ENCODE results near the gene KCP.

Gene KCP

DNA sequence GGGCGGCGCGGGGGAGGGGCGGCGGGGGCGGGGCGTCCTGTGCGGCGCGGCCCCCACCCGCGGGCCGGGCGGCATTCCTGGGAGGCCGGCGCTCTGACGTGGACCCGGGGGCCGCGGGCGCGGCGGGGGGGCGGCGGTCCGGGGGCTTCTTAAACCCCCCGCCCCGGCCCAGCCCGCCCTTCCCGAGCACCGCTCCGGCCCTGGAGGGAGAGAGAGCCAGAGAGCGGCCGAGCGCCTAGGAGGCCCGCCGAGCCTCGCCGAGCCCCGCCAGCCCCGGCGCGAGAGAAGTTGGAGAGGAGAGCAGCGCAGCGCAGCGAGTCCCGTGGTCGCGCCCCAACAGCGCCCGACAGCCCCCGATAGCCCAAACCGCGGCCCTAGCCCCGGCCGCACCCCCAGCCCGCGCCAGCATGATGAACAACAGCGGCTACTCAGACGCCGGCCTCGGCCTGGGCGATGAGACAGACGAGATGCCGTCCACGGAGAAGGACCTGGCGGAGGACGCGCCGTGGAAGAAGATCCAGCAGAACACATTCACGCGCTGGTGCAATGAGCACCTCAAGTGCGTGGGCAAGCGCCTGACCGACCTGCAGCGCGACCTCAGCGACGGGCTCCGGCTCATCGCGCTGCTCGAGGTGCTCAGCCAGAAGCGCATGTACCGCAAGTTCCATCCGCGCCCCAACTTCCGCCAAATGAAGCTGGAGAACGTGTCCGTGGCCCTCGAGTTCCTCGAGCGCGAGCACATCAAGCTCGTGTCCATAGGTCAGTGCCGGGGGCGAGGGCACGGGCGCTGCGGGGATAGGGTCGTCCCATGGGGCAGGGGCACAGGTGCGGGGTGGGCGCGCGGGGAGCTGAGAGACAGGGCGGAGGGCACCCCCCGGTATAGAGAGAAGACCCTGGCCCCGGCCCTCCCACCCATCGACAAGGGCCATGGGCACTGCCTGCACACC lies 80.0 kb downstream of the KCP start, which contains the start of gene FLNC:
TSS of gene FLNC (plus strand) at position 176 of the 947 bp plus-strand sequence. CDS start at position 408, 232 bp downstream.
- no peak for DNase-seq (ENCODE audit: low read depth in 2 of 2, low spot score in 1 of 2)

DNA sequence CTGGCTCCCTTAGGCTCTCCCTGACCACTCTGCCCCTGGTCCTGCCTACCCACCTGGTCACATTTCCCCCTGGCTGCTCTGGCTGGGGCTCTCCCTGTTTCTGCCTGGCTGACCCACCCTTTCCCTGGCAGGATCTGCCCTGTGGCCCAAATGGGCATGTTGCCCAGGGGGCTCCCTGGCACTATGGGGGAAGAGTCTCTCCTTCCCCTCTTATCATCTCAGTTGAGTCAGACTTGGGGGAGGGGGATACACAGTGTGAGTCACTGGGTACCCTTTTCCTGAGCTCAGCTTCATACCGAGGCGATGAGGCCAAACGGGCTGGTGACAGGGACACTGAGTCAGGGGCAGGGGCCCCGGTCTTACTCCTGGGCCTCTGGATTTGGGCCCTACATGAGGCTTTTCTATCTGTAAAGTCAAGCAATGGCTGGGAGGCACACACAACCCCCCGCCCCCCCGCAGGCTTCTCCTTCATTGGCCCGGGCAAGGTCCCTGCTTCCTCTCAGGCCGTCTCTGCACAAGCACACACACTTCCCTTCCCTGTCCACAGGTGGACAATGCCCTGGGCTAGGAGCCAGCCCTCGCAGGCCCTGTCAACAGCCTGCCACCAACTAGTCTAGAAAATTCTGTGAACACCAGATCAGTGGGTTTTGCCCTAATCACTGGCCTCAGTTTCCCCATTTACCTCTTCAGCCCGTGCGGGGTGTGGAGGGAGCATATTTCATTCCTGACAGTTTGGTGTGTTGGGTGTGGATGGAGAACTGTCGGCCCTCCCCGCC lies 80.9 kb downstream of the KCP start:
- DNase-seq (ENCODE audit: low read depth in 2 of 2, low spot score in 1 of 2), result no peak

DNA sequence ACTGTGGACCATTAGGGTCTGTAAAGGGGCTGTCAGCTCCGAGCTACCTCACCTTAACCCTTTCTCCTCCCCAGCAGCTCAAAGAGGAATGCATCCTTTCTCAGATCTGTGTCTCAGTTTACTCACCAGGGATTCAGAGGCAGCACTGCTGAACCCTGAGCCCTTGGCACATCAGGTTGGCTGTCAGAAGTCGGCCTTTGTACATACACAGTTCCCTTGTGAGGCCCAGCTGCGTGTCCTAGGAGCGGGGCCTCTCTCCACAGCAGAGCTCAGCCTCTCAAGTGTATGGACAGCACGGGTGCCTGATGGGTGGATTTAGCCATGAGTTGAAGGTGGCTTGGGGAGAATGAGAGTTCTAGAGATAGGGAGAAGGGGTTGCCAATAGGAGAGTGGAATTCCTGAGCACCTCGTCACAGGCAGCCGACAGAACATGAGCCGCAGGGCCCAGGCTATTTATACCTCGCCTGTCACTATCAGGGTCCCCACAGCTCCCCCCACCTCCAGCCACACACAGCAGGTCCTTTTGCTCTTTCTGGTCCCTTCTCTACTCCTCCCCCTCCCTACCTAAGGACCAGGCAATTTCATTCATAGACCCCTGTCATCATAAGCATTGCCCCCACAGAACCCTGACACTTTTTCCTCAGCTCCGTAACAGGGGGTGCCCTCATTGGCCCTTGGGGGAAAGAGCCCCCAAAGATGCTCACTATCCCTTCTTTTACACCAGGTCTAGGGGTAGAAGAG lies 82.4 kb downstream of the KCP start:
- DNase-seq (ENCODE audit: low read depth in 2 of 2, low spot score in 1 of 2), result no peak

DNA sequence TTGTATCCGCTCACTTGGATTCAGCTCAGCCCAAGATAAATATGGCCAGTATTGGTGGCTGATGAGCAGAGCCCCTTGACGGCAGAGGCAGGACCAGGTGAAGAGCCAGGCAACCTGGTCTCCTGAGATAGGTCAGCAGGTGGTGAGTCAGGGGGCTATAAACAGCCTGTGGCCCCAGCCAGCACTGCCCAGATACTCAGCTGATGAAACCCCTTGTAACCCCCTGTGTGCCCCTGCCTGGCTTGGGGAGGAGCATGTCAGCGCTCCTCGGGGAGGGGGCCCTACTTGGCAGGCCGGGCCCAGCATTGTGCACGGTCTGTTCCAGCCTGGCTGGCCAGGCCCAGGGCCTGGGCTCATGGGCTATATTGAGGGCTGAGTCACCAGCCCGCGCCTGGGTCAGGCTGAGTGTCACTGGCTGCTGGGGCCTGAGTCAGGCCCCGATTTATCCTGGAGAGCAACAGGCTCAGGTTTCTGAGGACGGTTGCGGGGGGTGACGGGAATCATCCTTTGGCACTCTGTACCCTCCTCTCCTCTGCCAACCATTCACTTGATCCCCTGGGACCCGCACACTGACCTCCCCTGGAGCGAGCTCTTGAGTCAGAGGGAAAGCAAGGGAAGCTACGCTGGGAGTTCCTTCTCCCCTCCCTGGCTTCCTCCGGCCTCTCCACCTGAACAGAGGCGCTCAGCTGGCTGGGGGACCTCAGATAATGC lies 83.1 kb downstream of the KCP start:
- DNase-seq (ENCODE audit: low read depth in 2 of 2, low spot score in 1 of 2), result no peak

GRCh38 chr7:128826916-128827247 lies 83.6 kb downstream of the KCP start:
- no peak for DNase-seq (ENCODE audit: low read depth in 2 of 2, low spot score in 1 of 2)

Data from stimulated activated CD8-positive, alpha-beta memory T cell treated with anti-CD3 and anti-CD28 coated beads, Interleukin-4, amount 100 ng/mL, for 4 hours (primary cell).